Endothelial cell of umbilical vein (primary cell): Measurements from ENCODE around the gene HINT1.

ENCODE experiments used
- EZH2 ChIP-seq: IDR thresholded peaks from 2 replicates; pipeline ENCODE4 v1.6.1; 2012; ENCODE audit warnings: borderline replicate concordance, low read depth, mild to moderate bottlenecking, moderate library complexity, low read length, inconsistent platforms; ENCODE audit not compliant: severe bottlenecking
- FOS ChIP-seq: IDR thresholded peaks from 2 replicates; pipeline ENCODE4 v1.6.1; 2011; ENCODE audit warnings: mild to moderate bottlenecking, low read length, moderate library complexity, borderline replicate concordance; ENCODE audit not compliant: insufficient read depth
- GATA2 ChIP-seq: IDR thresholded peaks from 2 replicates; pipeline ENCODE4 v1.7.0; 2011; ENCODE audit warnings: low read depth, mild to moderate bottlenecking, moderate library complexity, mixed read lengths, low read length; ENCODE audit not compliant: insufficient read length, insufficient read depth
- JUN ChIP-seq: IDR thresholded peaks from 2 replicates; pipeline ENCODE4 v1.6.1; 2011; ENCODE audit warnings: borderline replicate concordance, low read depth; ENCODE audit not compliant: insufficient read length, insufficient read depth
- MYC ChIP-seq: IDR thresholded peaks from one replicate; pipeline ENCODE4 v1.6.1; 2011; ENCODE audit warnings: mild to moderate bottlenecking, low read depth, low read length
- POLR2A ChIP-seq: IDR thresholded peaks from 2 replicates; pipeline ENCODE4 v1.6.1; 2012; ENCODE audit warnings: low read depth, mild to moderate bottlenecking, control low read depth, low read length
- POLR2AphosphoS5 ChIP-seq: IDR thresholded peaks from 2 replicates; pipeline ENCODE4 v1.6.1; 2012; ENCODE audit warnings: low read depth, mild to moderate bottlenecking, control low read depth, low read length, moderate library complexity; ENCODE audit not compliant: insufficient read depth
- TF ChIP-seq, protein P1 (sequence below), 2 donors: IDR thresholded peaks; 1 replicate in 1 of 2; 2 replicates in 1 of 2; pipeline ENCODE4 v1.5.1; 2011; ENCODE audit warnings: low read length in 2 of 2, mild to moderate bottlenecking in 2 of 2, moderate library complexity in 2 of 2, control low read depth in 1 of 2, inconsistent platforms in 1 of 2, low read depth in 1 of 2; ENCODE audit not compliant: insufficient read depth in 1 of 2; ENCODE audit errors: extremely low read depth in 1 of 2
- TF ChIP-seq, protein P2 (sequence below): IDR thresholded peaks from 2 replicates; pipeline ENCODE4 v1.6.1; 2011; ENCODE audit not compliant: insufficient read depth, insufficient read length

DNA sequence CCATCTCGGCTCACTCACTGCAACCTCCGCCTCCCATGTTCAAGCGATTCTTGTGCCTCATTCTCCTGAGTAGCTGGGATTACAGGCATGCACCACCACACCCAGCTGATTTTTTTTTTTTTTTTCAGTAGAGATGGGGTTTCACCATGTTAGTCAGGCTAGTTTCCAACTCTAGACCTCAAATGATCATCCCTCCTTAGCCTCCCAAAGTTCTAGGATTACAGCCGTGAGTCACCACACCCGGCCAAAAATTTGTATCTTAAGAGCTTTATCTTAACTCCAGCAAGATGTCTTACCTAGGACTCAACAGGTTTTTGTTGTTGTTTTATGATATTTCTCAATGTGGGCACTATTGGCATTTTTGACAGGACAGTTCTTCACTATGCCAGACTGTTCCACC, 33.6 kb upstream of the HINT1 start:
- TF ChIP-seq, protein P1, sequence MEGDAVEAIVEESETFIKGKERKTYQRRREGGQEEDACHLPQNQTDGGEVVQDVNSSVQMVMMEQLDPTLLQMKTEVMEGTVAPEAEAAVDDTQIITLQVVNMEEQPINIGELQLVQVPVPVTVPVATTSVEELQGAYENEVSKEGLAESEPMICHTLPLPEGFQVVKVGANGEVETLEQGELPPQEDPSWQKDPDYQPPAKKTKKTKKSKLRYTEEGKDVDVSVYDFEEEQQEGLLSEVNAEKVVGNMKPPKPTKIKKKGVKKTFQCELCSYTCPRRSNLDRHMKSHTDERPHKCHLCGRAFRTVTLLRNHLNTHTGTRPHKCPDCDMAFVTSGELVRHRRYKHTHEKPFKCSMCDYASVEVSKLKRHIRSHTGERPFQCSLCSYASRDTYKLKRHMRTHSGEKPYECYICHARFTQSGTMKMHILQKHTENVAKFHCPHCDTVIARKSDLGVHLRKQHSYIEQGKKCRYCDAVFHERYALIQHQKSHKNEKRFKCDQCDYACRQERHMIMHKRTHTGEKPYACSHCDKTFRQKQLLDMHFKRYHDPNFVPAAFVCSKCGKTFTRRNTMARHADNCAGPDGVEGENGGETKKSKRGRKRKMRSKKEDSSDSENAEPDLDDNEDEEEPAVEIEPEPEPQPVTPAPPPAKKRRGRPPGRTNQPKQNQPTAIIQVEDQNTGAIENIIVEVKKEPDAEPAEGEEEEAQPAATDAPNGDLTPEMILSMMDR (IDR thresholded peaks at IDR 0.05; ENCODE audit: extremely low read depth in 1 of 2, insufficient read depth in 1 of 2, low read depth in 1 of 2, low read length in 2 of 2): no peak
- TF ChIP-seq POLR2AphosphoS5 (no peak), GATA2 (no peak), EZH2 (no peak), MYC (no peak), POLR2A (no peak), JUN (no peak), FOS (no peak)
- TF ChIP-seq, protein P2, sequence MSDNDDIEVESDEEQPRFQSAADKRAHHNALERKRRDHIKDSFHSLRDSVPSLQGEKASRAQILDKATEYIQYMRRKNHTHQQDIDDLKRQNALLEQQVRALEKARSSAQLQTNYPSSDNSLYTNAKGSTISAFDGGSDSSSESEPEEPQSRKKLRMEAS: no peak
